GM21447 (cell line): ENCODE results near the gene KIF4B.
A peak's percentile ranks its signal among the peaks of the same experiment; 100 is the strongest.
"Not testable (repeated sequence)": the region's sequence is repeated elsewhere in the genome, so short reads cannot be mapped to it uniquely, and the experiment has no call there.

ENCODE experiments used
- ATAC-seq: cut with Tn5 transposase; IDR thresholded peaks from one replicate; pipeline ENCODE4 v1.9.1; 2021; ENCODE audit not compliant: unreplicated experiment

Gene KIF4B

GRCh38 chr5:155002722-155003121, 10.8 kb upstream of the KIF4B start:
- not testable (repeated sequence) for ATAC-seq

- ATAC-seq, result no peak
Measured at GRCh38 chr5:155004138-155004744, 9.3 kb upstream of the KIF4B start.

GRCh38 chr5:155006265-155006664, 7.3 kb upstream of the KIF4B start:
- ATAC-seq, result not testable (repeated sequence)

DNA sequence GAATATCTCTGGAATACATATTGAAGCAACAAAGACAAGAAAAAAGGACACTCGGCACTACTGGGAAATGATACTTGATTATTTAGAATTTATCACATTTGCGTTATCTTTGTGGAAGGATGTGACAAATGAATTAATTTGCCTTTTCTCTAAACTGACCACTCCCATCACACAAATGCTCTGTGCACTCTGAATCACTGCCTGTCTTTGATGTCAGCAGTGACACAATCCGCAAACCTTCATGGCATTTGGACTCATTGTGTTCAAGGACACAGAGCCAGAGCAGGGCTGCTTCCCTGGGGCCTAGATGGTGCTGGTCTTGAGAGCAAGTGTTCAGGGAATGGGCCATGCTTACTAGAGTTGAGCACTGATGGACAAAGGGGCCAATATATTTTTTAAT, 4.9 kb upstream of the KIF4B start:
- ATAC-seq, result no peak

DNA sequence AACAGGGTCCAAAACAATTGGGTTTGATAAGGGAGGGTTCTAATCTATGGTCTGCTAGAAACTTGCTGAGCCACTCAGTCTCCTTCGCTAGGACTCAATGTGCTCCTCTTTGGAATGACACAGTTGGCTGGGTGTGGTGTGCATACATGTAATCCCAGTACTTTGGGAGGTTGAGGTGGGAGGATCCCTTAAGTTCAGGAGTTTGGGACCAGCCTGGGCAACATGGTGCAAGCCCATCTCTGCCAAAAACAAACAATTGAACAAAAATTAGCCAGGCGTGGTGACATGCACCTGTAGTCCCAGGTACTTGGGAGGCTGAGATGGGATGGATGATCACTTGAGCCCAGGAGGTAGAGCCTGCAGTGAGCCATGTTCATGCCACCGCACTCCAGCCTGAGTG, 2.7 kb upstream of the KIF4B start:
- no peak for ATAC-seq

DNA sequence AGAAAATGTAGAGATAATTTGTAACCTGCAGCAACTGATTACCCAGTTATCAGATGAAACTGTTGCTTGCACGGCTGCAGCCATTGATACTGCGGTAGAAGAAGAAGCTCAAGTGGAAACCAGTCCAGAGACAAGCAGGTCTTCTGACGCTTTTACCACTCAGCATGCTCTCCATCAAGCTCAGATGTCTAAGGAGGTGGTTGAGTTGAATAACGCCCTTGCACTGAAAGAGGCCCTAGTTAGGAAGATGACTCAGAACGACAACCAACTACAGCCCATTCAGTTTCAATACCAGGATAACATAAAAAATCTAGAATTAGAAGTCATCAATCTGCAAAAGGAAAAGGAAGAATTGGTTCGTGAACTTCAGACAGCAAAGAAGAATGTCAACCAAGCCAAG, 1.7 kb downstream of the KIF4B start:
- no peak for ATAC-seq

DNA sequence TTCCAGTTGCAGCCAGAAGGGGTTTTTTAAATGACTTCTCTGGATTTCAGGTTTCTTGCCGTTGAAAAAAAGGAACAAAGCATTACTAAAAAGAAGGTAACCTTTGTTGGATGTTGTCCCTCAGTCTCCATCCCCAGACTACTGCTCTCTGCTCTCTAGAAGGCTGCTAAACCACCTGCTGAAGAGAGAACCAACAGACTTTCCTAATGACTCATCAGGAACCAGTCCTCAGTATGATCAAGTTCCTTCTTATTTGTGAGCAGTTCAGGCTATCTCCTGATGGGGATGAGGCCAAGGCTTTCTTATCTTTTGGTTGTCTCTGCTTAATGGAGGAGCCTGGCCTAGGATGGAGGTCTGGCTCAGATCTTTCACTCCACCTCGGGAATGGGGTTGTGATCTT, 4.1 kb downstream of the KIF4B start:
- ATAC-seq, result peak; percentile 95

DNA sequence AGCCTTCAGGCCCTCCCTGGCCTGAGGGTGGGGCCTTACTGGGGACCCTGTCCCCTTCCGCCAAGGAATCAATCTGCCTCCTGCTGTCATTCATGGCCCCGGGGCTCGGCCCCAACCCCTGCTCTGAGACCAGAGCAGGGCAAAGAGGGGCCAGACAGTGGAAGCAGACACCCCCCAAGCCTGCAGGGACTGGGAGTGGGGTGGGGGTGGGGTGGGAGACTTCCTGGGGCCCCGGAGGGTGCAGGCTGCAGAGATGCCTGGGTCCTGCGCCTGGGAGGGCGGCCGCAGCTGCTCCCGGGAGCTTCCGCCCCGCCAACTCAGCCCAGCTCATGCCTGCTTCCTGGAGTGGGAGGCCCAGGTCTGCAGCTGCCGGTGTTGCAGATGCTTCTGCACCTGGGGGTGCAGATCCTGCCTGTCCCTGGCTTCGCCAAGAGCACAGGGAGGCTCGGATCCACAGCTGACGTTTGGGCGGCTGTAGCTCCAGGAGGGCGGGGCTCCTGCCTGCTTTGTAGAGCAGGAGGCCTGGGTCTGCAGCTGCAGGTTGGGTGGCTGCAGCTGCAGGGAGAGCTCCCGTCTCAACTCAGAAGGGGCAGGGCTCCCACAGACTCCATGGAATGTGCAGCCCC, 6.2 kb downstream of the KIF4B start:
- no peak for ATAC-seq

DNA sequence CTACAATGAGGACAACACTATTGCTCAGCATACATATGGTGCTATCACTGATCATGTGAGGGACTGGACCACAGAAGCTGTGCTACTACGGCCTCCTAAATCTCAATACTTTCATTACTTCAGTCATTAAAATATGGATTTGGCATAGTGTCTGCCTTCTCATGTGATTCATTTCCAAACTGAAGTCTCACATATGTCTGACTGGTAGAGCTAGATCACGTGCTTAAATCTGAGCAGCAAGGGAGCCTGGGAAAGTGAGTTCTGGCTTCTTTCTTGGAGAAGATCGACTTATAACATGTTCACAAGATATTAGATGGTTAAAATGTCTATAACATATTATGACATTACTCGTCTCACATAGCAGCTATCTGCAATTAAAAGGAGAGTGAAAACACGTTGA, 8.3 kb downstream of the KIF4B start:
- ATAC-seq, result no peak

- ATAC-seq, result no peak
Measured at GRCh38 chr5:155023320-155023719, 9.8 kb downstream of the KIF4B start.

- no peak for ATAC-seq
Measured at GRCh38 chr5:155024015-155024414, 10.5 kb downstream of the KIF4B start.

GRCh38 chr5:155025895-155026294, 12.3 kb downstream of the KIF4B start:
- ATAC-seq, result no peak

DNA sequence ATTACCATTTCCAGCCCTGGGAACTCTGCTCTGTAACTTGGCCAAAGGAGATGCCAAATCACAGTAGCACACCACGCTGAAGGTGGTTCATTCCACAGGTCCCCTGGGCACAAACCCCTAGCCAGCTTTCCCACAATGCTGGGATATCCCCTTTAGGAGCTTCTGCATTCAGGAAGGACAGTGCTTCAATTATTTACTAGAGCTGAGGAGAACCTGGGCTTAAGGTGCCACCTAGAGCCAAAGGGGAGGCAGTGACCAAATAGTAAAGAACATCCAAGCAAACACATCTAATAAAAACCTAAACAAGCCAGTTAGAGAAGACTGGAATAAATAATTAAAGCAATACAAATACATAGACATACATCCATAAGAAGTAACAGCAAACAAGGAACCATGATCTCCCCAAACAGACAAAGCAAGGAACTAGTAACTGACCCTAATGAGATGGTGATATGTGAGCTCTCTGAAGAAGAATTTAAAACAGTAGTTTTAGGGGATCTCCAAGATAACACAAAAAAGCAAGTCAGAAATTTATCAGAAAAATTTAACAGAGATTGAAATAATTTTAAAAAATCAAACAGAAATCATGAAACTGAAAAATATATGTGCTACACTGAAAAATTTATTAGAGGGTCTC, 14.6 kb downstream of the KIF4B start:
- no peak for ATAC-seq

DNA sequence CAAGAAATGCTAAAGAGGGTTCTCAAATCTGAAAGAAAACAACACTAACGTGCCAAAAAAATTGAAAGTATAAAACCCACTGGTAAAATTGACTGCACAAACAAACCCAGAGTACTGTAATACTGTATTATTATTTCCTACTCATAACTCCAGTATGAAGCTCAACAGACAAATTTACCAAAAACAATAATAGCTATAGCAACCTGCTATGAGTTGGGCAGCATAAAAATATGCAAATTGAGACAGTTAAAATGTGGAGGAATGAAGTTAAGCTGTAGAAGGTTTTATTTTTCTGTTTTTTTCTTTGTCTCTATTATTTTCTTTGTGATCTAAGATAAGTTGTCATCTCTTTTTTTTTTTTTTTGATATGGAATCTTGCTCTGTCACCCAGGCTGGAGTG, 15.7 kb downstream of the KIF4B start:
- no peak for ATAC-seq

- ATAC-seq, result not testable (repeated sequence)
Measured at GRCh38 chr5:155034145-155034744, 20.7 kb downstream of the KIF4B start.

DNA sequence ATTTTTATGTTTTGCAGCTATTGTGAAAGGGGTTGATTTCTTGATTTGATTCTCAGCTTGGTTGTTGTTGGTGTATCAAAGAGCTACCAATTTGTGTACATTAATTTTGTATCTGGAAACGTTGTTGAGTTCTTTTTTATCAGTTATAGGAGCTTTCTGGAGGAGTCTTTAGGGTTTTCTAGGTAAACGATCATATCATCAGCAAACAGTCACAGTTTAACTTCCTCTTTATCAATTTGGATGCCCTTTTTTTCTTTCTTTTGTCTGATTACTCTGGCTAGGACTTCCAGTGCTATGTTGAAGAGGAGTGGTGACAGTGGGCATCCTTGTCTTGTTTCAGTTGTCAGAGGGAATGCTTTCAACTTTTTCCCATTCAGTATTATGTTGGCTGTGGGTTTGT, 21.5 kb downstream of the KIF4B start:
- ATAC-seq, result not testable (repeated sequence)

DNA sequence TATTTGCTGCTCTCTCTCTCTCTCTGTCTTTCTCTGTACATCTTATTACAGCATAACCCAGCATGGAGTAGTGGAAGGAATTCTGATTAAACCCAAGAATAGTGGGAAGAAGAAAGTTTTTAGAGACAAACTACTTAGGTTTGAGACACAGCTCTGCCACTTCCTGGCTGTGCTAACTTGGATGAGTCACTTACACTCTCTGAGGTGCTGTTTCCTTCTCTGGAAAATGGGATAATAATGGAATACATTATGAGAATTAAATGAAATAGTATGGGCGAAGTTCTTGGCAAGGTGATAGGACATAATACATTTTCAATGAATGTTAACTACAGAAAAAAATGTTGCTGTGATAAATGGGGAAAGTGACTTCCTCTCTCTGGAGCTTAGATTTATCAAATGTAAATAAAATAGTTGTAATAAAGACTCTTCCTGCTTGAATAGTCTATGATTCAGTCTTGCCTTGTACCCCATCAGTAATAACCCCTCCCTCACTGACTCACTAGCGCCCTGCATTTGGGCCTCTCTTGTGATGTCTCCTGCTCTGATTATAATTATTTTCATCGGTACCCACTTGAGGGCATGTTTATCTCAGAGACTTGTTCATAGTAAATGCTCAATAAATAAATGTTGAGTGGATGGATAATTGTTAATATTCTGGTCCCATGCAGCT, 27.6 kb downstream of the KIF4B start:
- no peak for ATAC-seq

DNA sequence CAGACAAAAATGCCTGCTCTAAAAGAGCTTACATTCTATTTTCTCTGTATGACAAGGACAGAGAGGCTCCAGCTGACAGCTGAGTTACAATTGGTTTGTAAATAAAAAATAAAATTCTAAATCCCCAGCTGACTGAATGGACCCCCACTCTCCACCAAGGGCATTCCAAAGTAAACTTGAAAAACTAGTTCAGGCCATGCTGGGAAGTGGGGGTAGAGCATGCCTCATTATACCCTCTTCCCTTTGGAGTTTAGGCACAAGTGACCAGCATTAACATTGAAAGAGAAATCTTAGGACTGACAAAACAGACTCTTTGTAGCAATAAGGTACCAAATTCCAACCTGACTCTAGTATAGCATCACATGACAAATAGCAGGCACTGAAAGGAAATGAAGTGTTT, 31.0 kb downstream of the KIF4B start:
- no peak for ATAC-seq

GRCh38 chr5:155046591-155046990, 33.0 kb downstream of the KIF4B start:
- no peak for ATAC-seq

DNA sequence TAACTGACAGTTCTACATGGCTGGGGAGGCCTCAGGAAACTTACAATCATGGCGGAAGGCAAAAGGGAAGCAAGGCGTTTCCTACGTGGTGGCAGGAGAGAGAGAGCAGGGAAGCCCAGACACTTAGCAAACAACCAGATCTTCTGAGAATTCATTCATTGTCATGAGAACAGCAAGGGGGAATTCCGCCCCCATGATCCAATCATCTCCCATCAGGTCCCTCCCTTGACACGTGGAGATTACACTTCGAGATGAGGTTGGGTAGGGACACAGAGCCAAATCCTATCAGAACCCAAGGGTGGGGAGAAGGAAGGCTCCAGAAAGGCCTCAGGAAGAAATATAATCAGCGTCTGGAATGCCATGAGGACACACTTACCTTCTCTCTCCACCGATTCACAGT, 34.3 kb downstream of the KIF4B start:
- no peak for ATAC-seq

GRCh38 chr5:155049569-155050383, 36.2 kb downstream of the KIF4B start:
- ATAC-seq, result no peak
